ENCODE measurements around the gene PCDH10.

GRCh38 chr4:133156556-133156955 is 7.5 kb downstream of the PCDH10 start:
- TF ChIP-seq CTCF (IDR thresholded peaks at IDR 0.05; ENCODE audit: low read depth, low read length) (no peak), EZH2phosphoT487 (IDR thresholded peaks at IDR 0.05; ENCODE audit: low read depth) (no peak)

All from OCI-LY3 (cell line).